HG03469 (cell line): ENCODE measurements around the gene UBE2L3.
"Not testable (repeated sequence)": the region's sequence is repeated elsewhere in the genome, so short reads cannot be mapped to it uniquely, and the experiment has no call there.

Experiments used
- ATAC-seq: cut with Tn5 transposase; IDR thresholded peaks from one replicate; pipeline ENCODE4 v1.9.1; 2021; ENCODE audit warnings: mild to moderate bottlenecking, moderate library complexity, moderate number of reproducible peaks; ENCODE audit not compliant: unreplicated experiment

UBE2L3 gene

GRCh38 chr22:21567456-21568346 is at the start of gene UBE2L3:
Gene UBE2L3 (plus strand): TSS chr22:21567714. CDS start chr22:21567745, 31 bp downstream.
- ATAC-seq = no peak

DNA sequence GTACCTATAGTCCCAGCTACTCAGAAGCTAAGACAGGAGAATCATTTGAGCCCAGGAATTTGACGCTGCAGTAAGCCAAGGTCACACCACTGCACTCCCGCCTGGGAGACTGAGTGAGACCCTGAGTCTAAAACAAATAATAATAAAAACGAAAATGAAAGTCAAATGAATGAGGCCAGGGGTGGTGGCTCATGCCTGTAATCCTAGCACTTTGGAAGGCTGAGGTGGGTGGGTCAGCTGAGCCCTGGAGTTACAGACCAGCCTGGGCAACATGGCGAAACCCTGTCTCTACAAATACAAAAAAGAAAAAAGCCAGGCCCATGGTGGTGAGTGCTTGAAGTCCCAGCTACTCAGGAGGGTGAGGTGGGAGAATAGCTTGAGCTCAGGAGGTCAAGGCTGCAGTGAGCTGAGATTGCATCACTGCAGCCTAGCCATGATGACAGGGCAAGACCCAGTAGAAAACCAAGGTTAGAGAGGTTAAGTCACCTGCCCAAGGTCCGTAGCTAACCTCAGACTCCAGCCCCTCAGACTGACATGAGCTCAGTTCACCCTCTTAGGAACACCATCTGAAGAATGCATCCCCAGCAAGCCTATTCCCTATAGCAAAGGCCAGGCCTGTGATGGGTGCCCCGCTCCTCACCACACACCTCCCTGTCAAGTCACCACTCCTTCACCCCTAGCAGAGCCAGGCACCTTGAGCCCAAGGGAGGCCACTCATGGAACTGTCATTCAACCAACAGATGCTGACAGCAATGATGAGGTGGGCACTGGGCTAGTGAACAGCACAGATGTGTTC is 40.6 kb upstream of the UBE2L3 start:
- ATAC-seq = not testable (repeated sequence)

DNA sequence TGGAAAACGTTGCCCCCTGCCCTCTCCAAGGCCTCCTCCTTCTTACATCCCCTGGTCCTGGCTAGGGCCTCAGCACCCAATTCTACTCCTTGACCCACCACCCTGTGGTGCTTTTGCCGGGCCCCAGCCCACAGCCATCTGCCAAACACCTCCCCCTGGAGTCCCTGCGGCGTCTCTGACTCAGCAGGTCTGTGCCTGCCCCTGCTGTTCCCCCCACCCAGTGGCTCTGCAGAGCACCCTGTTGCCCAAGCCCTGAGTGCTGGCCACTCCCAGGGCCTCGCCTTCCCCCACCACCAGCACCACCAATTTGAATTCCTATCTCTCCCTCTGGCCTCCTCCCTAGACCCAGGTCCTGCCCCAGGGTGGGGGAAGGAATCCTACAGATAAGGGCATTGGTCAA is 36.0 kb upstream of the UBE2L3 start:
- not testable (repeated sequence) for ATAC-seq

- not testable (repeated sequence) for ATAC-seq
Measured at GRCh38 chr22:21532863-21533648, 34.5 kb upstream of the UBE2L3 start.

DNA sequence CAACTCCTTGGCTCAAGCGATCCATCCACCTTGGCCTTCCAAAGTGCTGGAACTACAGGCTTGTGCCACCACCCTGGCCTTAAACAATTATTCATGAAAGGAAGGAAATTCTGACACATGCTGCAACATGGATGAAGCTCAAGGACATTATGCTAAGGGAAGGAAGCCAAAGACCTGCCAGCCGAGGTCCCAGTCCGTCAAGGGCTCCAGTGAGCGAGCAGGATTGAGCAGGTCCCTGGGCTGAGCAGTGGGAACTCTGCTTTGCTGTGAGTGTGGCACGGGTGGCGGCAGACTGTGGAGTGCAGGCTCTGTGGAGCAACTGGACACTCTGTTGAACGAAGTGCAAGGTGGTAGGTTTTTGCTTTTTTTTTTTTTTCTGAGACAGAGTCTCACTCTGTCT is 27.7 kb upstream of the UBE2L3 start:
- not testable (repeated sequence) for ATAC-seq

GRCh38 chr22:21544432-21545322 is 22.8 kb upstream of the UBE2L3 start:
- not testable (repeated sequence) for ATAC-seq

GRCh38 chr22:21549558-21549957 is 18.0 kb upstream of the UBE2L3 start:
- not testable (repeated sequence) for ATAC-seq

DNA sequence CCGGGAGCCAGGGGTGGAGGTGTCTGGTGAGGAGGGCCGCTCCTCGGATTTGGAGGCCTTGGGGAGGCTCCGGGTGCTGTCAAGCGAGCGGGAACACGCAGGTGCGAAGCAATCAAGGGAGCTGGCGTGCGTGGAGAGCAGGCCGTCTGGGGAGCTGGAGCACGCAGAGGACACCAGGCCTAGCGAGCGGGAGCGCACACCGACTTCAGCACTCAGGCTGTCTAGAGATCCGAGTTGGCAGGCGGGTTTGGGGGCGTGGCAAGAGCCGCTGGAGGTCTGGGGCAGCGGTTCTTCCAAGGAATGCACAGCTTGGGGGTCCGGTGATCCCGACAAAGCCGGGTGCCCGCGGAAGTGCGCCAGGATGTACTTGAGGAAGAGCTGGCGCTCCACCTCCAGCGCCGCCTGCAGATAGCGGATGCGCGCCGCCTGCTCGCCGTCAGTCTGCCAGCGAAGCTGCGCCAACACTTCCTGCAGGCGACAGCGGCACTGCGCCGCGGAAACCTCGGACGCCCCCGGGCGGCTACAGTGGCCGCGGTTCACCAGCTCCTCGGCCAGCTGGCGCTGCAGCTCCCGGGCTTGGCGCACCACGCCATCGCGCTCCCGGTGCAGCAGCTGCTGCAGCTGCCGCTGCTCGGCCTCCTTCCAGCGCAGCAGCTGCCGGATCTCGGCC is 17.4 kb upstream of the UBE2L3 start:
- ATAC-seq = not testable (repeated sequence)

GRCh38 chr22:21550678-21551047 is 16.9 kb upstream of the UBE2L3 start:
- ATAC-seq = not testable (repeated sequence)

DNA sequence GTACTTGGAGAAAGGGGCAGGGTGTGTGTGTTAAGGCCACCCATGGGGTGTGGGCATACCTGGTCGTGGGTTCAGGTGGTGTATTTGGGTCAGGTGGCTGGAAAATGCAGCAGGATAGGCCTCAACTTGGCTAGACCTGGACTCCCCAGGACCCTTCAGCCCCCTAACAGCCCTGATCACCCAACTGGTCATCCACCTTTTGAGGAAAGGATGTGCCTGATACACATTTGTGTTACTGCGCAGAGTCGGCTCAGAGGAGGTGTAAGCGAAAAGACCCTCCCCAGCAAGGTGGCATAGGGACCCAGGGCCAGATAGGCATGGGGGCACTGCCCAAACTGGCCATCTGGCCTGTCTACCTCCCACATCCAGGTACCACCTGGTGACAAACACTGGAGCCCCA is 16.2 kb upstream of the UBE2L3 start, which contains the start of gene RIMBP3C:
TSS of gene RIMBP3C (minus strand) at position 101 of the 400 bp plus-strand sequence. CDS start 485 bp downstream, outside the sequence.
- ATAC-seq = not testable (repeated sequence)

DNA sequence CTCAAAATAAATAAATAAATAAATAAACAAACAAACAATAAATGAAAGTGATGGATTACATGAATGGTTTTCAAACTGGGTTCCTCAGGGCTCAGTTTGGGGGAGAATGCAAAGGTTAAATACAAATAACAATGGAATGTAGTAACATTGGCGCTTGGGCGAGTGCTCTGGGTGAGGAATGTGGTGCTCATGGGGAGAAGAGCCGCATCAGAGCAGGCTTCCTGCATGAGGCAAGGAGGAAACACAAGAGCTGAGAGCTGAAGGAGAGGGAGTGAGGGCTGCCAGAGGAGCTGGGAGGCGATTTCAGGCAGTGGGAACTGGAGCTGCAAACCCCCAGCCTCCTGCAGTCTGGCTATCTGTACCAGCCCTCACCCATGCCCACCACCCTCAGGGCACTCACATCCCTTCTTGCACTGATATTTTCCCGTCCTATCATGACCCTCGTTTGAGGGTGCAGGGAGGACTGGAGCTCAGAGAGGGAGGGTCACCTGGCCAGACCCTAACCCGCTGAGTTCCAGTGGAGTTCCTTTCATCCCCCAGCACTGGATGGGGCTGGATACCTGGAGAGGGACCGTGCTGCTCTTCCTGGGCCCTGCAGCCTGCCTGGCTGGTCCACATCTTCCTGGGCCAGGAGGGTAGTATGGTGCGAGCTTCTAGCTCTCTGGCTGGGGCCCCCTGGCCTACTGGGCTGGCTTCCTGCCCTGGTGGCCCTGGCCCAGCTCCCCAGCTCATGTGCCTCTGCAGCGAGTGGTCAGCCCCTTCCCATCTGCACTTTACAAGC is 8.0 kb upstream of the UBE2L3 start:
- ATAC-seq = not testable (repeated sequence)

GRCh38 chr22:21560657-21561056 is 6.9 kb upstream of the UBE2L3 start:
- not testable (repeated sequence) for ATAC-seq

GRCh38 chr22:21563912-21564311 is 3.6 kb upstream of the UBE2L3 start:
- no peak for ATAC-seq

- ATAC-seq = no peak
Measured at GRCh38 chr22:21564411-21564810, 3.1 kb upstream of the UBE2L3 start.

DNA sequence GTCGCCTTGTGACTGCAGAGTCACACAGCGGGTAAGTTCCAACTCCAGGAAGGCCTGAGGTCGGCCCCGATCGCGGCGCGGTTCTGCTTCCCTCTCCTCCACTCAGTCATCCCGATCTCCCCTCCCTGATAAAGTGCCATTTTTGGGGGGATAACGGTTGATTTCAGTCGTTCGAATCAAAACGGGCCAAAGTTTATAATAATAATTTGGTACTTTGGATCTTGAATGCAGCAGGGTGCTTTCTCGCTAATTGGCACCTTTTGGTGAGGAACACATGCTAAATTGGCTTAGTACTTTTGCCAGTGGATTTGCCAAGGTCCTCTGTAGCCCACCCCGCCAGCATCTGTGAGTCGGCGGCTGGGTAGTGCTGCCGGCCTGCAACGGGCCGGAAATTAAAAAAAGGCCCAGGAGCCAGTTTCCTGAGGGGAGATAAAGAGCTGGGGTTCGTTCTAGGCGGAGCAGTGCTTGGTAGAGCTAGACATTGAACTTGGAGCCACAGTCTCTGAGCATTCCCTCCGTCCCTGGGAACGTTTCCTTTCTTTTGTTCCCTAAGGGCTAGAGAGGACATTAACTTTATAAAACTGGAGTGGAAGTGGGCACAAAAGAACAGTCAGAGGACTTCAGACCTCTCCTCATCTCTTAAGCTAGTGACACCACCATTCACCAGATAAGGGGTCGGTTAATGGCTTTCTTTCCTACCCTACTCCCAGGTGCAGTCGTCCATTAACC is 997 bp downstream of the UBE2L3 start:
- no peak for ATAC-seq

- not testable (repeated sequence) for ATAC-seq
Measured at GRCh38 chr22:21569076-21569427, 1.5 kb downstream of the UBE2L3 start.

DNA sequence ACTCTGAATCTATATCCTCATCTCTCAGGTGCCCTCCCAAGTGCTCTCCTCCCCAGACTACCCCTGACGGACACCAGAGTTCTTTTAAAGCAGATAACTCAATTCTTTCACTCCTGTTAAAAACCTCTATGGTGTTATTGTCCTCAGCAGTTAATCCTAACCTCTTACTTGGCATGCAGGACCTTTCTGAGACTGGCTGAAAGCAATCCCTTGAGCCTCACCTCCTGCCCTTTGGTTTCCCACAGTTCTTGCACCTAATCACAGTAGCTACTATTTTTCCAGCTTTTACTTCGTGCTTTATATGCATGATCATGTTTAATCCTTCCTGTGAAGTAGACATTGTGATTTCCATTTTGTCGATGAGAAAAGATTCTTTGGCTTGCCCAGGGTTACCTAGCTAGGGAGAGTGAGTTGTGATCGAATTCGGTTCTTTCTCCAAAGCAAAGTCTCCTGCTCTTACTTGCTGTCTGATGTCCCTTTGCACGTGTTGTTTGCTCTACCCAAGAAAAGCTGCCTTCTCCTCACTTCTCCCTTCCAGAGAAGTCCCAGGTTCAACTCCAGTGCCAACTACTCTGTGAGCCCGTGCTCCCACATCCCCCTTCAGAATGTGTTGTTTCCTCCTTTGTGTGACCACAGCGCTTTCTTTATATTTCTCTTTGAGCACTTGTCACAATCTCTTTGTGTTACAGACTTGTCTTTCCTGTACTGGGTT is 2.1 kb downstream of the UBE2L3 start:
- ATAC-seq = no peak
